Astrocyte (in vitro differentiated cells and primary cell): ENCODE measurements around the gene PRR9.

ENCODE experiments used
- EZH2 ChIP-seq: IDR thresholded peaks from 2 replicates; pipeline ENCODE4 v1.6.1; 2012; ENCODE audit warnings: mild to moderate bottlenecking, low read length, inconsistent platforms; ENCODE audit not compliant: insufficient read depth
- TF ChIP-seq, protein P1 (sequence below): IDR thresholded peaks from 2 replicates; pipeline ENCODE4 v1.5.1; 2011; ENCODE audit warnings: low read depth, mild to moderate bottlenecking, inconsistent platforms, low read length, moderate library complexity; ENCODE audit not compliant: insufficient read depth

DNA sequence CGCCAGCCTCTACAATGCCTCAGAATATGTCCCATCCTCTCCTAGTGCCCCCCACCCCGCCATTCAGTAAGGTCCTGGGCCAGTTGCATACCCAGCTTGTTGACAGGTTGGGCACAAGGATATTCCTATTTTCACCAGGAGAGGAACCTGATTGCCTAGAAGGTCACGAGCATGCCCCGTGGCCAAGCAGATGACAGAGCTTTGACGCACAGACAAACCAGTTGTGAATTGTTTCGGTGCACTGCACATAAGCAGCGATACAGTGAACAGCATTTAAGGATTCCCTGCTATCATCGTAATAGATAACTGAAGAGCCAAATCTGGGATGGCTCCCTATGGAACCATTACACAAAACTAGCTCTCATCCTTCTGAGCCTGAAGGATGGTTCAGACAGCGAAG, 10.8 kb upstream of the PRR9 start:
- TF ChIP-seq, protein P1, sequence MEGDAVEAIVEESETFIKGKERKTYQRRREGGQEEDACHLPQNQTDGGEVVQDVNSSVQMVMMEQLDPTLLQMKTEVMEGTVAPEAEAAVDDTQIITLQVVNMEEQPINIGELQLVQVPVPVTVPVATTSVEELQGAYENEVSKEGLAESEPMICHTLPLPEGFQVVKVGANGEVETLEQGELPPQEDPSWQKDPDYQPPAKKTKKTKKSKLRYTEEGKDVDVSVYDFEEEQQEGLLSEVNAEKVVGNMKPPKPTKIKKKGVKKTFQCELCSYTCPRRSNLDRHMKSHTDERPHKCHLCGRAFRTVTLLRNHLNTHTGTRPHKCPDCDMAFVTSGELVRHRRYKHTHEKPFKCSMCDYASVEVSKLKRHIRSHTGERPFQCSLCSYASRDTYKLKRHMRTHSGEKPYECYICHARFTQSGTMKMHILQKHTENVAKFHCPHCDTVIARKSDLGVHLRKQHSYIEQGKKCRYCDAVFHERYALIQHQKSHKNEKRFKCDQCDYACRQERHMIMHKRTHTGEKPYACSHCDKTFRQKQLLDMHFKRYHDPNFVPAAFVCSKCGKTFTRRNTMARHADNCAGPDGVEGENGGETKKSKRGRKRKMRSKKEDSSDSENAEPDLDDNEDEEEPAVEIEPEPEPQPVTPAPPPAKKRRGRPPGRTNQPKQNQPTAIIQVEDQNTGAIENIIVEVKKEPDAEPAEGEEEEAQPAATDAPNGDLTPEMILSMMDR, result no peak
- no peak for TF ChIP-seq EZH2
